ENCODE results near the gene BRD9.

Gene BRD9

DNA sequence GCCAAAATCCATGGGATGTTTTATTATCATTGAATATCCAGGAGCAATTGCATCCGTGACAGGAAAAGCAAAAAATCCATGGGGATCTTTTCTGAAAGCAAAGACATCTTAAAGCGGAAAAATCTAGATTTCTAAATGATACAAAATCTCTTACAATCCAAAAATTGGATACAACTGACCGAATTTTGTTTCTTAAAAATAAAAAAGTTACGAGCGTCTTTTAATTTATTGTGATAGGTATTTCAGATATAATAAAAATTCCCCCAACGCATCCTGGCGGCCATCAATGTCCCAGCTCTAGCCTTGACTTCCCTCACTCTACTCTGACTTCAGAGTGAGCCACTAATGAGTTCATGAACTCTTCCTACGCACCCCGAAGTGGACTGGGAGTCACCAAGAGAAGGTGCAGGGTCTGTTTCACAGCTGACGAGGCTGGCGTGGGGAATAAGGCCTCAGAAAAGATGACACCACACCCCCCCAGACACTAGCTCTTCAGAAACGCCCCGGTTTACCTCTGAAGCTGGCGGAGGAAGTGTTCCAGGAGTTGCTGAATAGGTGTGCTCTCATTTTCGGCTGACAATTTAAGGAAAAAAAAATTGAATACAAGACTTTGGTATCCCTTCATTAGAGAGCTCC lies 3.4 kb downstream of the BRD9 start:
- H3K27me3 ChIP-seq (ENCODE audit: insufficient read depth, poor library complexity, severe bottlenecking): no peaks in the 10 kb centered on the region
- H3K4me3 ChIP-seq (replicated peaks; ENCODE audit: insufficient read depth, low read length): no peak overlapping the region
- H3K27ac ChIP-seq (replicated peaks): no peak overlapping the region
- DNase-seq (ENCODE audit: low read depth in 1 of 2, low spot score in 1 of 2): no peak
- TF ChIP-seq, protein P1, sequence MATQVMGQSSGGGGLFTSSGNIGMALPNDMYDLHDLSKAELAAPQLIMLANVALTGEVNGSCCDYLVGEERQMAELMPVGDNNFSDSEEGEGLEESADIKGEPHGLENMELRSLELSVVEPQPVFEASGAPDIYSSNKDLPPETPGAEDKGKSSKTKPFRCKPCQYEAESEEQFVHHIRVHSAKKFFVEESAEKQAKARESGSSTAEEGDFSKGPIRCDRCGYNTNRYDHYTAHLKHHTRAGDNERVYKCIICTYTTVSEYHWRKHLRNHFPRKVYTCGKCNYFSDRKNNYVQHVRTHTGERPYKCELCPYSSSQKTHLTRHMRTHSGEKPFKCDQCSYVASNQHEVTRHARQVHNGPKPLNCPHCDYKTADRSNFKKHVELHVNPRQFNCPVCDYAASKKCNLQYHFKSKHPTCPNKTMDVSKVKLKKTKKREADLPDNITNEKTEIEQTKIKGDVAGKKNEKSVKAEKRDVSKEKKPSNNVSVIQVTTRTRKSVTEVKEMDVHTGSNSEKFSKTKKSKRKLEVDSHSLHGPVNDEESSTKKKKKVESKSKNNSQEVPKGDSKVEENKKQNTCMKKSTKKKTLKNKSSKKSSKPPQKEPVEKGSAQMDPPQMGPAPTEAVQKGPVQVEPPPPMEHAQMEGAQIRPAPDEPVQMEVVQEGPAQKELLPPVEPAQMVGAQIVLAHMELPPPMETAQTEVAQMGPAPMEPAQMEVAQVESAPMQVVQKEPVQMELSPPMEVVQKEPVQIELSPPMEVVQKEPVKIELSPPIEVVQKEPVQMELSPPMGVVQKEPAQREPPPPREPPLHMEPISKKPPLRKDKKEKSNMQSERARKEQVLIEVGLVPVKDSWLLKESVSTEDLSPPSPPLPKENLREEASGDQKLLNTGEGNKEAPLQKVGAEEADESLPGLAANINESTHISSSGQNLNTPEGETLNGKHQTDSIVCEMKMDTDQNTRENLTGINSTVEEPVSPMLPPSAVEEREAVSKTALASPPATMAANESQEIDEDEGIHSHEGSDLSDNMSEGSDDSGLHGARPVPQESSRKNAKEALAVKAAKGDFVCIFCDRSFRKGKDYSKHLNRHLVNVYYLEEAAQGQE (IDR thresholded peaks at IDR 0.05; ENCODE audit: insufficient replicate concordance, low read depth): no peak
- TF ChIP-seq POLR2AphosphoS5 (IDR thresholded peaks at IDR 0.05; ENCODE audit: low read depth) (no peak), GABPA (IDR thresholded peaks at IDR 0.05; ENCODE audit: low read depth) (no peak), SPI1 (IDR thresholded peaks at IDR 0.05; ENCODE audit: borderline replicate concordance, low read depth) (no peak)
- TF ChIP-seq, protein P2, sequence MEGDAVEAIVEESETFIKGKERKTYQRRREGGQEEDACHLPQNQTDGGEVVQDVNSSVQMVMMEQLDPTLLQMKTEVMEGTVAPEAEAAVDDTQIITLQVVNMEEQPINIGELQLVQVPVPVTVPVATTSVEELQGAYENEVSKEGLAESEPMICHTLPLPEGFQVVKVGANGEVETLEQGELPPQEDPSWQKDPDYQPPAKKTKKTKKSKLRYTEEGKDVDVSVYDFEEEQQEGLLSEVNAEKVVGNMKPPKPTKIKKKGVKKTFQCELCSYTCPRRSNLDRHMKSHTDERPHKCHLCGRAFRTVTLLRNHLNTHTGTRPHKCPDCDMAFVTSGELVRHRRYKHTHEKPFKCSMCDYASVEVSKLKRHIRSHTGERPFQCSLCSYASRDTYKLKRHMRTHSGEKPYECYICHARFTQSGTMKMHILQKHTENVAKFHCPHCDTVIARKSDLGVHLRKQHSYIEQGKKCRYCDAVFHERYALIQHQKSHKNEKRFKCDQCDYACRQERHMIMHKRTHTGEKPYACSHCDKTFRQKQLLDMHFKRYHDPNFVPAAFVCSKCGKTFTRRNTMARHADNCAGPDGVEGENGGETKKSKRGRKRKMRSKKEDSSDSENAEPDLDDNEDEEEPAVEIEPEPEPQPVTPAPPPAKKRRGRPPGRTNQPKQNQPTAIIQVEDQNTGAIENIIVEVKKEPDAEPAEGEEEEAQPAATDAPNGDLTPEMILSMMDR (IDR thresholded peaks at IDR 0.05; ENCODE audit: insufficient read depth, low read length): no peak

DNA sequence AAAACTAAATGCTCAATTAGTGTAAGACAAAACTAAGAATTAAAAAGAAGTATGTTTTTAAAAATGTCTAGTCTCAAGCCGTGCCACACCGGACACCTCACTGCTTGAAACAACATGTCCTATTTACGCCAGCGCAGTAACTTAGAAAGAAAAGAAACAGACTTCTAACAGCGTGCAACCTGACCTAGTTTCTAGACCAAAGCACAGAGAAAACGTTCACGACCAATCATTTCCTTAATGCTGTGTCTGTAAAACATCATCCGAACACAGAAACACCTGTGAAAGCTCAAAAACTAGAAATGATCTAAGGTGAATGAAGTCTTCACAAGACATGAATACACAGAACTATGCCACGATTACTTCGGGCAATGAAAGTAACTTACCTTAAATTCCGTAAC lies 4.0 kb downstream of the BRD9 start:
- no peak overlapping the region for H3K27ac ChIP-seq (replicated peaks)
- TF ChIP-seq, protein P2 (IDR thresholded peaks at IDR 0.05; ENCODE audit: insufficient read depth, low read length): no peak
- TF ChIP-seq, protein P1 (IDR thresholded peaks at IDR 0.05; ENCODE audit: insufficient replicate concordance, low read depth): no peak
- TF ChIP-seq POLR2AphosphoS5 (IDR thresholded peaks at IDR 0.05; ENCODE audit: low read depth) (no peak), SPI1 (IDR thresholded peaks at IDR 0.05; ENCODE audit: borderline replicate concordance, low read depth) (no peak), GABPA (IDR thresholded peaks at IDR 0.05; ENCODE audit: low read depth) (no peak)

DNA sequence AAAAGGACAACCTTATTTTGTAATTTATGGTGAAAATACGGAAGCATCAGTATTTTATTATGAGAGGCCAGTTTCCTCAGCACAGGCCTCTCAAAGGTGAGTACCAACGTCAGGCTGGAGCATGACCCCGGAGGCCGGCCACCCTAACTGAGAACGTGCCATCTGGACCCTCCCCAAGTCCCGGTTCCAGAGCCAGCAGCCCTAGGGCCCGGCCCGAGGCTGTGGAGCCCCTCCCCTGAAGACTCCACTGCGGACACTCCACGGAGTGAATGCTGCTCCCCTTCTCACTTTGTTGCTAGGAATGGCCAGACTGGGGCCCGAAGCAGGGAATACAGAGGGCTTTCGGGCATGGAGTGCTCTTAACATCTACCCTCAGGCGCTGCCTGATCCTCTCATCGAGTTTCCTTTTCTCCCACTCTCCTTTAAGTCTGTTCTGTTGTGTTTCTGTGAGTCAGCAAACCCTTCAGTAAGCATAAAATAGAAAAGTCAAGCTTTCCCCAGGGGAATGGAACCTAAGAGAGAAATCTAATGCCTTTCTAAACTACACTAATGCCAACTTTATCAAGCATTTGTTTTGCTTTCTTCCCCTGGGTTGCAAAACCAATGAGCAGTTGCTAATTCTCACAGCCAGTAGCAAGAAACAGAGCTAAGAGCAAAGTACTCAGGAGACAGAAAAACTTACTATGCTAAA lies 4.5 kb downstream of the BRD9 start:
- Histone ChIP-seq H3K4me3 (replicated peaks; ENCODE audit: insufficient read depth, low read length) (no peak overlapping the region), H3K27ac (replicated peaks) (no peak overlapping the region), H3K27me3 (ENCODE audit: insufficient read depth, poor library complexity, severe bottlenecking) (no peaks in the 10 kb centered on the region)
- no peak for TF ChIP-seq POLR2AphosphoS5 (IDR thresholded peaks at IDR 0.05; ENCODE audit: low read depth)
- no peak for TF ChIP-seq GABPA (IDR thresholded peaks at IDR 0.05; ENCODE audit: low read depth)
- no peak for TF ChIP-seq SPI1 (IDR thresholded peaks at IDR 0.05; ENCODE audit: borderline replicate concordance, low read depth)
- TF ChIP-seq, protein P2 (IDR thresholded peaks at IDR 0.05; ENCODE audit: insufficient read depth, low read length): no peak
- TF ChIP-seq, protein P1 (IDR thresholded peaks at IDR 0.05; ENCODE audit: insufficient replicate concordance, low read depth): no peak
- DNase-seq (ENCODE audit: low read depth in 1 of 2, low spot score in 1 of 2): no peak

More for the DNA sequence above, 4.0 kb downstream of the BRD9 start:
- Histone ChIP-seq H3K4me3 (replicated peaks; ENCODE audit: insufficient read depth, low read length) (no peak overlapping the region), H3K27me3 (ENCODE audit: insufficient read depth, poor library complexity, severe bottlenecking) (no peaks in the 10 kb centered on the region)
- no peak for DNase-seq (ENCODE audit: low read depth in 1 of 2, low spot score in 1 of 2)

All from HL-60 (cell line).